ENCODE results near the gene SLC28A3.

- no peak for TF ChIP-seq CTCF (IDR thresholded peaks at IDR 0.05)
- TF ChIP-seq POLR2AphosphoS5 (IDR thresholded peaks at IDR 0.05): no peak
Observed at GRCh38 chr9:84277646-84278045, 62.9 kb downstream of the SLC28A3 start.
